NCI-H2227 treated with DMSO at 0.1 percent for 48 hours (cell line): ENCODE measurements around the gene IHH.

ENCODE experiments used
- DNase-seq: peaks from one replicate; lab custom pipeline; 2025; lab: John Stamatoyannopoulos, UW

Gene IHH

DNA sequence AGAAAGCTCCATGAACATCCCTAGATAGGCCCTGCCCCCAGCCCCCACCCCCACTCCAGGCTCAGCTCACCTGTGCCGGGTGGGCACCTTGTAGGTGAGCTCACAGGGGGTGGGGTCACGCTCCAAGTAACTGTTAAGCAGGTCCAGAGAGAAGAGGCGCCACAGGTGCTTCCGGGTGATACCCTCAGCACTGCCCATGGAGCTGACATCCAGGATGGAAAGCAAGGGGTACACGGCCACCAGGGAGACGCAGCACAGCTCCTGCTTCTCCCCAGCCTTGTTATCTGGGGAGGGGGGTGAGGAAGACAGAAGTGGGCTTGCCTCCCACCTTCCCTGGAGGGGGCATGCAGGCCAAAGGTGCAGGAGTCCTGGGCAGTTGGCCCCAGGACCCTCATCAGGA lies 41.3 kb downstream of the IHH start:
- no peak for DNase-seq

DNA sequence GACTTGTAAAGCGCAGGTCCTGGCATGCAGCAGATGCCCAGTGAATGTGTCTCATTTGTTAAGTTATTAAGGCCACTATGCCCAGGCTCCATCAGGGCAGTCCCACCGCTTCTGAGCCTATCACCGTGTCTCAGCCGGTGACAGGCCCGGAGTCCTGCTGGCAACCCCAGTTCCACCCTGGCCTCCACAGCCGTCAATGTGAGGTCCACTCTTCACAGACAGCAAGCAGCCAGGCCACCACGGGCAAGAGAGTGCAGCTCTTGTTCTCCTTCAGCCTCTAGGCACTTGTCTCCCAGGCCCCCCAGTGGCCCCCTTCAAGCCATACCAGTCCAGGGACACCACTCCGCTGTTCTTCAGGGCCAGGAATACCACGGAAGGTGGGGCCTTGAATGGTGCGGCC lies 42.0 kb downstream of the IHH start:
- no peak for DNase-seq

DNA sequence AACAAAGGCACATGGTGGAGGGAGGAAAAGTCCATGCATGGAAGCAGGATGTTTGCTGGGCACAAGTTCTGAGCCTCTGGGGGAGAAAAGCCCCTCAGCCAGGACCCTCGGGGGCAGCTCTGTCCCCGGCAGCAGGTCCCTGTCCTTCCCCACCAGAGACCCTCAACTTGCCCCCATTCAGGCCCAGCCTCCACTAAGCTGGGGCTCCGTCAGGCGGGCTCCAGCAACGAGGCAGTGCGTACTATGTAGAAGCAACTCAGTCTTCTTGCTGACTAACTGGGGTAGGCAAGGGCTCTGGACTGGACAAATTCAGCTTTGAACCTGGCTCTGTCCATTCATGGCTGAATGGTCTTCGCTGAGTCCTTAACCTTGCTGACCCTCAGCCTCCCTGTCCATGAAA lies 42.4 kb downstream of the IHH start:
- no peak for DNase-seq

DNA sequence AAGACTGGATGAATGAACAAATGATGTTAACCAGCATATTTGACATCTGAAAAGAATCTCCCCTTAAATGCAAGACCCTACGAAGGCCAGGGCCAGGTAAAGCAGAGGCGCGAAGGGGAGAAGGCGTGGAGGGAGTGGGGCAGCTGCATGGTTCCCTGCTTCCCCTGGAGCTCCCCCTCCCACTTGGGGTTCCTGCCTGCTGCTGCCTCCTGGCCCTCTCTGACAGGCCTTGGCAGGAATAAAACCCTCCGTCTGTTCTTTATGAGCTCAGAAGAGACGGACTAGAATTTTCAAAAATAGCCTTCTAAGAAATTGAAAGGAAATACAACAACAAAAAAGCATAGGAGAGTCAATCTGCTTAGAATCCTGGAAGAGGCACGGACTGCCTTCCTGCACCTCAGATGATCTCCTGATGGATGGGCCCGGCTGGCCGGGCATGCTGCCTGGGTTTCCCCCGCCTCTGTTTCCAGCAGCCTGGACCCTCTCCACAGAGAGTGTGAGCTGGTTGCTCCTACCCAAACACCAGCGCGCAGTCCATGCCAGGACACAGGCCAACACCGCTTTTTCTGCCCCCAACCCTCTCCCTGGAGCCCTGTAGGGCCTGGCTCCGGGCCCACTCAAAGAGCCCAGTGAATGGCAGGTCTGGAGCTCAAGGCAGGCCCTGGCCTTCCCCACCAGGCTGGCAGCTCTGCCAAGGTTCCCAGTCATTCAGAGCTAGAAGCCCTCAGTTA lies 43.4 kb downstream of the IHH start:
- no peak for DNase-seq

DNA sequence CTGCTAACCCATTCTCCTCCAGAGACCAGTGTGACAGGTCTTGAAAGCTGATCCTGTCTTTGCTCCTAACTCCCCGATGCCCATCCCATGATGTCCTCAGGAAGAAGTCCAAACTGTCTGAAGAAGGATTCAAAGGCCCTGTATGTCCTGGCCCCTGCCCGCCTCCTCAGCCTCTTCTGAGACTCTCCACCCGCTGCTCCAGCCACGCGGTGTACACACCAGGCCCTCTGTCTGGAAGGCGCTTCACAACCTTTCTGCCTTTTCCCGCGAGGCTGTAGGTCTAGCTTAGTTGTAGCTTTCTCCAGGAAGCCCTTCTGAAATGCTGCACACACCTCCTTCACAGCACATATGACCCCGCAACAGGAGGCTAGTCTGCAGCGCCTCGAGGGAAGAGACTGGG lies 44.0 kb downstream of the IHH start:
- DNase-seq, result no peak

DNA sequence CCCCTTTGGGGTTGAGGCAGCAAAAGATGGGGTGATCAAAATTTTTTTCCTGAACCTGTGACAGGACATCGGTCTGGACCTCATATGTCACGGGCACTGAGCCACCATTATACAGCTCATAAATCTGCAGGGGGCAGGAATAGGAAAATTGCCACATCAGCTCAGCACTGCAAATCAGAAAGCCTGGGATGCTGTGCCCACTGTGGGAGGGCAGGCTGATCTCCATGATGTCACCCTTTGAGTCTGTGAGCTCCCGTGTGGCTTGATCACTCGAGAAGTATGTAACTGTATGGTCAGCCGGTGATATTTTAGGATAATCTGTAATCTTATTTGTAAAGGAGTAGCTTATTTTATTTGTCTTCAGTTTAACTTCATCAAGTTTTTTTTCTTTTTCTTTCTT lies 49.8 kb downstream of the IHH start:
- DNase-seq, result no peak

DNA sequence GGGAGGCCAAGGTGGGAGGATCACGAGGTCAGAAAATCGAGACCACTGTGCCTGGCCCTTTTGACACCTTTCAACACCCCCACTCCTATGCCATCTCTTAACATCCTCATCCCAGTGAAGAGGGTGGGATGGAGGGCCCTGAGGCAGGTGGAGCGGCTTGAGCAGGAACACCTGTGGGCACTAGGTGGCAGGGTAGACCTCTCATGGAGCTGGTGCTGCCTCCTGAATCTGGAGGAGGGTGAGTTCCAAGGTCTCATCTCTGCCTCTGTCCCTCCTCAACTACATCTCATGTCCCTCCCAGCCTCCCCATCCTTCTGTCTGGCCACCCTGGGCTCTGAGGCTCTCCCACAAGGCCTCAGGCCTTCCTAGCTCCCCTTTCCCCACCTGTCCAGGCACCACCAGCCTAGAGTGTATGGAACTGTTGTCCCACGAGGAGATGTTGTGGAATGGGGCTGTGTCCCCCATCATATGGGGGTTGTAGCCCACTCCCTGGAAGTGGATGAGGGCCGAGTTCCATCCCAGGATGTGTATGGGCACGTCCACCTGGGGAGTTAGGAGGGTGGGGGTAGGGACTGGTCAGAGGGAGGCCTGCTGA lies 50.5 kb downstream of the IHH start:
- no peak for DNase-seq

DNA sequence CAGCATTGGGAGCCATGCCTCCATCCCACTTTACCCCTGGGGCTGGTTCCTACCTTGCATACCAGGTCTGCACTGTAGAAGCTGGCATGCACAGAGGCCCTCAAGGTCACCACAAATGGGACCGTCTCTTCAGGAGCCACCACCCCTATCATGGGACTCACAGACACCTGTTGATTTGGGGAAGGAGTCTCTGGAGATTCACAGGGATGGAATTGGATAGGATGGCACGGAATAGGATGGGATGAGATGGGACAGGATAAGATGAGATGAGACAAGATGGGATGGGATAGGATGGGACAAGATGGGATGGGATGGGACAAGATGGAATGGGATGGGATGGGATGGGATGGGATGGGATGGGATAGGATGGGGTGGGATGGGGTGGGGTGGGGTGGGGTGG lies 51.4 kb downstream of the IHH start:
- no peak for DNase-seq
